Progenitor cell of endocrine pancreas (in vitro differentiated cells): ENCODE data around the gene HPCAL1. TPM values are rescaled to one million over a fixed set of nuclear protein-coding genes. Genes with fewer than 3 reads are reported as not detected.
"Not testable (repeated sequence)": the region's sequence is repeated elsewhere in the genome, so short reads cannot be mapped to it uniquely, and the experiment has no call there.

ENCODE experiments used
- DNase-seq: peaks from one replicate; pipeline ENCODE4 v3.0.0; 2021; ENCODE audit warnings: low spot score; ENCODE audit not compliant: unreplicated experiment
- H3K27ac Mint-ChIP-seq: 2 replicates; pipeline ENCODE4 v1.8.0; 2021; ENCODE audit warnings: mild to moderate bottlenecking, moderate library complexity, mixed read lengths
- H3K27me3 Mint-ChIP-seq: 2 replicates; pipeline ENCODE4 v1.8.0; 2021; ENCODE audit warnings: mixed read lengths
- H3K36me3 Mint-ChIP-seq: 2 replicates; pipeline ENCODE4 v1.8.0; 2022; ENCODE audit warnings: mixed read lengths; ENCODE audit not compliant: insufficient read depth
- H3K4me1 Mint-ChIP-seq: 2 replicates; pipeline ENCODE4 v1.8.0; 2021; ENCODE audit warnings: low read depth, mixed read lengths
- H3K4me3 Mint-ChIP-seq: 2 replicates; pipeline ENCODE4 v1.8.0; 2021; ENCODE audit warnings: low read depth, mild to moderate bottlenecking, moderate library complexity, mixed read lengths
- H3K9me3 Mint-ChIP-seq: 2 replicates; pipeline ENCODE4 v1.8.0; 2021; ENCODE audit warnings: low read depth, mixed read lengths
- total RNA-seq: library from RNA; stranded (reverse); gene quantifications from 2 replicates; pipeline ENCODE4 v1.2.1, GENCODE V29; 2021
- TF ChIP-seq, protein P1 (sequence below): fragments of 200-600 bp; sonication (generic); IDR thresholded peaks from one replicate; pipeline ENCODE4 v1.5.0; 2021; ENCODE audit warnings: antibody characterized with exemption, mild to moderate bottlenecking; ENCODE audit not compliant: unreplicated experiment

HPCAL1 gene
- total RNA-seq, 1 donor from 2014 or later, result 16.5 TPM

DNA sequence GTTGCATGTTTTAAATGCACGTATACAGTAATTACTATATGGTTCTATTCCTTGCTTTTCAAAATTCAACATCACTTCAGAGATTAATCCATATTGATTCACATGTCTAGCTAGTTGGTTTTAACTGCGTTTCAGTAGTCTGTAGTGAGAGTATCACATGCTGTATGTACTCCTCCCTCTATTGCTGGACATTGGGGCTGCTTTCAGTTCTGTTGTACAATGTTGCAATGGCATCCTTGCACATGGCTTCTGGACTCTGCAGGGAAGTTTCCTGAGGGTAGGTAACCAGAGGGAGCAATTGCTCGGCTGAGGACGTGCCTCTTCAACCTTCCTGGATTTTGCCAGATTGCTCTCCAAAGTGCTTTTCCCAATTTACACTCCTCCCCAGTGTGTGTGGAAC is 10.7 kb upstream of the HPCAL1 start:
- H3K9me3 Mint-ChIP-seq, result peaks cover 10% of the 10 kb centered on the region
- peaks cover 1% of the 10 kb centered on the region for H3K36me3 Mint-ChIP-seq
- H3K27ac Mint-ChIP-seq, result no peak overlapping the region
- no peak overlapping the region for H3K4me3 Mint-ChIP-seq
- no peaks in the 10 kb centered on the region for H3K4me1 Mint-ChIP-seq
- no peak for DNase-seq
- TF ChIP-seq, protein P1, sequence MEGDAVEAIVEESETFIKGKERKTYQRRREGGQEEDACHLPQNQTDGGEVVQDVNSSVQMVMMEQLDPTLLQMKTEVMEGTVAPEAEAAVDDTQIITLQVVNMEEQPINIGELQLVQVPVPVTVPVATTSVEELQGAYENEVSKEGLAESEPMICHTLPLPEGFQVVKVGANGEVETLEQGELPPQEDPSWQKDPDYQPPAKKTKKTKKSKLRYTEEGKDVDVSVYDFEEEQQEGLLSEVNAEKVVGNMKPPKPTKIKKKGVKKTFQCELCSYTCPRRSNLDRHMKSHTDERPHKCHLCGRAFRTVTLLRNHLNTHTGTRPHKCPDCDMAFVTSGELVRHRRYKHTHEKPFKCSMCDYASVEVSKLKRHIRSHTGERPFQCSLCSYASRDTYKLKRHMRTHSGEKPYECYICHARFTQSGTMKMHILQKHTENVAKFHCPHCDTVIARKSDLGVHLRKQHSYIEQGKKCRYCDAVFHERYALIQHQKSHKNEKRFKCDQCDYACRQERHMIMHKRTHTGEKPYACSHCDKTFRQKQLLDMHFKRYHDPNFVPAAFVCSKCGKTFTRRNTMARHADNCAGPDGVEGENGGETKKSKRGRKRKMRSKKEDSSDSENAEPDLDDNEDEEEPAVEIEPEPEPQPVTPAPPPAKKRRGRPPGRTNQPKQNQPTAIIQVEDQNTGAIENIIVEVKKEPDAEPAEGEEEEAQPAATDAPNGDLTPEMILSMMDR, result no peak
- H3K27me3 Mint-ChIP-seq, result no peaks in the 10 kb centered on the region

GRCh38 chr2:10293603-10294002 is 9.1 kb upstream of the HPCAL1 start:
- H3K4me3 Mint-ChIP-seq, result no peak overlapping the region
- TF ChIP-seq, protein P1, result no peak
- no peak for DNase-seq
- no peaks in the 10 kb centered on the region for H3K4me1 Mint-ChIP-seq
- peaks cover 11% of the 10 kb centered on the region for H3K9me3 Mint-ChIP-seq
- H3K27ac Mint-ChIP-seq, result no peak overlapping the region
- H3K36me3 Mint-ChIP-seq, result peaks cover 1% of the 10 kb centered on the region
- H3K27me3 Mint-ChIP-seq, result no peaks in the 10 kb centered on the region

GRCh38 chr2:10294077-10294476 is 8.6 kb upstream of the HPCAL1 start:
- TF ChIP-seq, protein P1, result no peak
- H3K27me3 Mint-ChIP-seq, result no peaks in the 10 kb centered on the region
- peaks cover 14% of the 10 kb centered on the region for H3K9me3 Mint-ChIP-seq
- no peak for DNase-seq
- H3K27ac Mint-ChIP-seq, result no peak overlapping the region
- H3K4me1 Mint-ChIP-seq, result no peaks in the 10 kb centered on the region
- peaks cover 4% of the 10 kb centered on the region for H3K36me3 Mint-ChIP-seq
- H3K4me3 Mint-ChIP-seq, result no peak overlapping the region

DNA sequence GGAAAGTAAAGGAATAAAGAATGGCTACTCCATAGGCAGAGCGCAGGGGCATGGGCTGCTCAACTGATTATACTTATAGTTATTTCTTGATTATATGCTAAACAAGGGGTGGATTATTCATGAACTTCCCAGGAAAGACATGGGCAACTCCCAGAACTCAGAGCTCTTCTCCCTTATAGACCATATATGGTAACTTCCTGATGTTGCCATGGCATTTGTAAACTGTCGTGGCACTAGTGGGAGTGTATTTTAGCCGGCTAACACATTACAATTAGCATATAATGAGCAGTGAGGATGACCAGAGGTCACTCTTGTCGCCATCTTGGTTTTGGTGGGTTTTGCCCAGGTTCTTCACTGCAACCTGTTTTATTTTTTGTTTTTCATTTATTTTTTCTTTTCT is 7.1 kb upstream of the HPCAL1 start:
- H3K4me1 Mint-ChIP-seq, H3K27me3 Mint-ChIP-seq, DNase-seq, H3K27ac Mint-ChIP-seq, H3K36me3 Mint-ChIP-seq, H3K4me3 Mint-ChIP-seq: not testable (repeated sequence)
- peaks cover 14% of the 10 kb centered on the region for H3K9me3 Mint-ChIP-seq

DNA sequence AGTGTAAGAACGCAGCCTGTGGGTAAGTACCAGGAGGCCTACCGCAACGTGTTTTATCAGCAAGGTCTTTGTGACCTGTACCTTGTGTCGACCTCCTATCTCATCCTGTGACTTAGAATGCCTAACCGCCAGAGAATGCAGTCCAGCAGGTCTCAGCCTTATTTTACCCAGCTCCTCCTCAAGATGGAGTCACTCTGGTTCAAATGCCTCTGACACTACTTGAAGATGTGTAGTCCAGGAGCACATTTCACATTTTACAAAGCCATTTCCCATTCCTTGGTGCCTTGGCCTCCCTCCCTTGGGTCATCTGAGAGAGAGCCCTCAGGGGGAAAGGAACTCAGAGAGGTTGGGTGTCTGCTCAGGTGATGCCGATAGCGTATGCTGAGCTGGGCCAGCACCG is 6.6 kb upstream of the HPCAL1 start:
- DNase-seq, result no peak
- H3K27me3 Mint-ChIP-seq, result no peaks in the 10 kb centered on the region
- H3K4me1 Mint-ChIP-seq, result peaks cover 4% of the 10 kb centered on the region
- H3K36me3 Mint-ChIP-seq, result peaks cover 4% of the 10 kb centered on the region
- H3K27ac Mint-ChIP-seq, result no peak overlapping the region
- TF ChIP-seq, protein P1, result no peak
- no peak overlapping the region for H3K4me3 Mint-ChIP-seq
- H3K9me3 Mint-ChIP-seq, result peaks cover 14% of the 10 kb centered on the region

GRCh38 chr2:10297191-10297830 is 5.4 kb upstream of the HPCAL1 start:
- H3K9me3 Mint-ChIP-seq, result peaks cover 14% of the 10 kb centered on the region
- peaks cover 4% of the 10 kb centered on the region for H3K36me3 Mint-ChIP-seq
- H3K27ac Mint-ChIP-seq, result no peak overlapping the region
- H3K4me1 Mint-ChIP-seq, result peaks cover 8% of the 10 kb centered on the region
- H3K4me3 Mint-ChIP-seq, result no peak overlapping the region
- TF ChIP-seq, protein P1, result no peak
- DNase-seq, result no peak
- no peaks in the 10 kb centered on the region for H3K27me3 Mint-ChIP-seq
